Tibial nerve (tissue), 4 donors: Measurements from ENCODE around the gene MID1IP1.

Source experiments
- CTCF ChIP-seq, 5 experiments: fragments of 200-600 bp in 3 of 5; fragments of 450-650 bp in 2 of 5; sonication (generic) in 3 of 5; IDR thresholded peaks; one replicate each; pipeline ENCODE4 v1.5.1; 2016 to 2019; ENCODE audit warnings: antibody characterized with exemption in 5 of 5, mild to moderate bottlenecking in 3 of 5, moderate library complexity in 2 of 5
- EP300 ChIP-seq, 2 donors: sonication (generic); formaldehyde crosslinking; IDR thresholded peaks; one replicate each; pipeline ENCODE4 v1.6.1; 2017; ENCODE audit warnings: antibody characterized with exemption in 2 of 2, mild to moderate bottlenecking in 1 of 2
- POLR2A ChIP-seq, 2 donors: fragments of 450-650 bp; IDR thresholded peaks; one replicate each; pipeline ENCODE4 v1.6.1; 2017; ENCODE audit warnings: antibody characterized with exemption in 2 of 2, mild to moderate bottlenecking in 2 of 2, moderate library complexity in 2 of 2

- no peak for TF ChIP-seq EP300 (IDR thresholded peaks at IDR 0.05)
- TF ChIP-seq CTCF (IDR thresholded peaks at IDR 0.05): no peak
- TF ChIP-seq POLR2A (IDR thresholded peaks at IDR 0.05): no peak
Measured at GRCh38 chrX:38845426-38845825, 44.2 kb downstream of the MID1IP1 start.
